Hepatocyte (in vitro differentiated cells): Measurements from ENCODE around the gene SMIM26.

Experiments used
- EZH2 ChIP-seq: fragments of 200-600 bp; sonication (generic); IDR thresholded peaks from 2 replicates; pipeline ENCODE4 v1.6.1; 2016; ENCODE audit warnings: antibody characterized with exemption, mild to moderate bottlenecking, borderline replicate concordance
- TF ChIP-seq, protein P1 (sequence below): fragments of 200-600 bp; sonication (generic); IDR thresholded peaks from 2 replicates; pipeline ENCODE4 v1.5.1; 2016; ENCODE audit warnings: antibody characterized with exemption, mild to moderate bottlenecking; ENCODE audit not compliant: poor library complexity

DNA sequence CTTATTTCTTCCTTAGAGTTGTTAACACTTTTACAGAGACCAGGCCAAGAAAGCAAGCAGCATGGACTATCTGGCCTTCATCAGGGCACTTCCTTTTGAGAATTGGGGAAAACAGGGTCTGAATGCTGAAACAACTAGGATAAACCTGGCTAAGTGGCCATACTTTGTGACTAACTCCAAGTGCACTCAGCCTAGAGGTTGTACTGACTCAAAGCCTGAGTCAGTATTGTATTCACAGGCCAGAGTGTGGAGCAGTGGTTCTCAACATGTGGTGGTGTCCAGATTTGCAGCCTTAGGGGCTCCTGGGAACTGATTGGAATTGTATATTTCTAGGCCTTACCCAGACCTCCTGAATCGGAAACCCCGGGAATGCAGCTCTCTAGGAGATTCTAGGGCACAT, 39.4 kb upstream of the SMIM26 start:
- TF ChIP-seq, protein P1, sequence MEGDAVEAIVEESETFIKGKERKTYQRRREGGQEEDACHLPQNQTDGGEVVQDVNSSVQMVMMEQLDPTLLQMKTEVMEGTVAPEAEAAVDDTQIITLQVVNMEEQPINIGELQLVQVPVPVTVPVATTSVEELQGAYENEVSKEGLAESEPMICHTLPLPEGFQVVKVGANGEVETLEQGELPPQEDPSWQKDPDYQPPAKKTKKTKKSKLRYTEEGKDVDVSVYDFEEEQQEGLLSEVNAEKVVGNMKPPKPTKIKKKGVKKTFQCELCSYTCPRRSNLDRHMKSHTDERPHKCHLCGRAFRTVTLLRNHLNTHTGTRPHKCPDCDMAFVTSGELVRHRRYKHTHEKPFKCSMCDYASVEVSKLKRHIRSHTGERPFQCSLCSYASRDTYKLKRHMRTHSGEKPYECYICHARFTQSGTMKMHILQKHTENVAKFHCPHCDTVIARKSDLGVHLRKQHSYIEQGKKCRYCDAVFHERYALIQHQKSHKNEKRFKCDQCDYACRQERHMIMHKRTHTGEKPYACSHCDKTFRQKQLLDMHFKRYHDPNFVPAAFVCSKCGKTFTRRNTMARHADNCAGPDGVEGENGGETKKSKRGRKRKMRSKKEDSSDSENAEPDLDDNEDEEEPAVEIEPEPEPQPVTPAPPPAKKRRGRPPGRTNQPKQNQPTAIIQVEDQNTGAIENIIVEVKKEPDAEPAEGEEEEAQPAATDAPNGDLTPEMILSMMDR: no peak
- TF ChIP-seq EZH2: no peak
